Right renal pelvis (tissue), 4 donors: ENCODE results near the gene ZSCAN26. TPM values are rescaled to one million over a fixed set of nuclear protein-coding genes. Genes with fewer than 3 reads are reported as not detected.
A peak's percentile ranks its signal among the peaks of the same experiment; 100 is the strongest.
"Not testable (repeated sequence)": the region's sequence is repeated elsewhere in the genome, so short reads cannot be mapped to it uniquely, and the experiment has no call there.

Experiments
- DNase-seq, 4 donors: peaks; one replicate each; pipeline ENCODE4 v3.0.0-alpha.2; 2013; ENCODE audit warnings: low read depth in 4 of 4, low spot score in 3 of 4, missing footprints in 1 of 4
- polyA plus RNA-seq, 4 donors: library from polyadenylated mRNA; unstranded; fragments of 120-200 nt; gene quantifications; one replicate each; pipeline ENCODE4 v1.2.1, GENCODE V29; 2013; ENCODE audit not compliant: insufficient read length in 4 of 4

ZSCAN26 gene
- polyA plus RNA-seq, 4 donors = 31.4 to 41.5 (median 36.9) TPM

- peak; percentile 81 to 87 (median 84) for DNase-seq
Measured at GRCh38 chr6:28252009-28252975, 14.7 kb upstream of the ZSCAN26 start, which contains the start of gene ZKSCAN4. TSS of gene ZKSCAN4 (minus strand) at chr6:28252269. CDS start at chr6:28251980, 289 bp downstream.

- no peak for DNase-seq
Measured at GRCh38 chr6:28254121-28254519, 12.8 kb upstream of the ZSCAN26 start.

- DNase-seq = no peak
Measured at GRCh38 chr6:28257042-28257441, 9.9 kb upstream of the ZSCAN26 start.

DNA sequence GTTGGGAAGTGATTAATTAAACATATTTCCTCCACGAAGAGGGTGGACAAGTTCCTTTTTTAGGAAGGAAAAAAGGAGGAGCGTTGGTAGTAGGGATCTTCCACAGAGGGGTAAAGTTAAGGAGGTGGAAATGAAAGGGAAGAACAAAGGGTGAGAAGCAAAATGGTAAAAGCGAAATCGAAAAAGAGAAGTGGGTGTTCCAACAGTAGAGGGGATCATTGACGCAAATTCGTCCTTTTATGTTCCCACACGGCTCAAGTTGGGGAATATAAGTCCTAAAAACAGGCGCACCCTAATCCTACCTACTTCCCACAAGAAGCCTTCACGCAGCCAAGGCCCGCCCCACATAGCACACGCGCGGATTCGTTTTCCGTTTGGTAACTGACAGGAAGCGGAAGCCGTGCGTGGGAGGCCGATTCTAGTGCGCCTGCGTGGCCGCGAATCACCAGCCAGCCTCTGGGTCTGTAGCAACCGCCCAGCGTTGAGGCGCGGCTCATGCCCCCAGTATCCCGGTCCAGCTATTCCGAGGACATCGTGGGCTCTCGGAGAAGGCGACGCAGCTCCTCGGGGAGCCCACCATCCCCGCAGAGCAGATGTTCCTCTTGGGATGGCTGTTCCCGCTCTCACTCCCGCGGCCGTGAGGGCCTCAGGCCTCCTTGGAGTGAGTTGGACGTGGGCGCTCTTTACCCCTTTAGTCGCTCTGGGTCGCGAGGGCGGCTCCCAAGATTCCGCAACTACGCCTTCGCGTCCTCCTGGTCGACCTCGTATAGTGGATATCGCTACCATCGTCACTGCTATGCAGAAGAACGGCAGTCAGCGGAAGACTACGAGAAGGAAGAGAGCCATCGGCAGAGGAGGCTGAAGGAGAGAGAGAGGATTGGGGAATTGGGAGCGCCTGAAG lies 7.8 kb upstream of the ZSCAN26 start, which contains the start of gene NKAPL:
Gene NKAPL, plus strand, starts transcription at position 421 of the 901 bp plus-strand sequence. Its CDS starts 75 bp downstream, at position 496.
- peak in 1 of 4 donors; percentile 25 for DNase-seq

DNA sequence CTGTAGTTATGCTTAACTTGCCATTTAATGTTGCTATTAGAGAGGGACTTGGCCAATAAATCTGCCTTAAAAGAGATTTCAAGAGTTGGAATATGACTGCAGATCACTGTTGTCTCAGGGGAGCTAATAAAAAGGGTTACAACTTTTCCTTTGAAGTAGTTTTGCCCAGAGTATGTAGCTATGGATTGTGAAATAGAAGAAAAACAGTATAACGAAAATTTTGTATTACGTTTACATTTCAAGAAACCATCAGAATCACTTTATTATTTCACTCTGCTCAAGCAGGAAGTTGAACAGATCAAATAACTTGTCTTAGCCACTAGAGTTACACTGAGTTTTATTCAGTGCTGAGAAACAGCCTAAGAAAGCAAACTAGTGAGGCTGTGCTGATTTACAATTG lies 3.0 kb upstream of the ZSCAN26 start:
- DNase-seq = no peak

- no peak for DNase-seq
Measured at GRCh38 chr6:28264834-28265401, 2.0 kb upstream of the ZSCAN26 start.

DNA sequence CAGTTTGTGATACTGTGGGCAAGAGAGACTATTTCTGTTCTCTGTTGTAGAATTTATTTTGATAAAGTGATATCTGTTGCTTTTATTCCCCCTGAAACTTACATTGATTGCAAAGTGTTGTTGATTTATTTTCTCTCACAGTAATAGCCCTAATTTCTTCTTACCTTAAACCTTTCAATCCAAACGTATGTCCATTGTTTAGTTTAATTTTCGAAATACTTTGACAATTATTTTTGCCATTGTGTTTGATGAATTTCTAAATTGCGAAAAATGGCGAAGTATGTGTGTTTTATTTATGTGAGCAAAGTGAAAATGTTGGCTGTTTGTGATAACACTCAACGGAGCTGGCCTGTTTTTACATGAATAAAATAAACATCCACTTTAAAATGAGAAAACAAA lies 381 bp upstream of the ZSCAN26 start:
- DNase-seq = no peak

GRCh38 chr6:28267695-28268059 lies 734 bp downstream of the ZSCAN26 start:
- DNase-seq = no peak

- DNase-seq = no peak
Measured at GRCh38 chr6:28269492-28269891, 2.5 kb downstream of the ZSCAN26 start.

DNA sequence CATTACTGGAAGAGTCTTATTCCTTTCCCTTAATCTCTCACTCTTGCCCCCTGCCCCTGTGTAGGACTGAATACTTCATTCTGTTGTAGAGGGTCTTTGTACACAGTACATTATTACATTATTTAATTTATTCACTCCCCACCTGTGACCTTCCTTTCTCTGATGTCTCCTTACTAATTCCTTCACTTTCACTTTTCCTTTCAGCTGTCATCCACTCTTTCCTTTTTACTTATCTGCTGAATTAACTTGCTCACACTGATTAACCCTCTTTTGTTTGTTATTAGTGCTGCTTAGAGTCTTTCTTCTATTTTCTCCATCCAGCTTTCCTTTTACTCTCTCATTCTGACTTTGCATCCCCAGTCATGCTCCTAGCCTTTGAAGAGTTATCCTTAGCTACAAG lies 7.9 kb downstream of the ZSCAN26 start:
- DNase-seq = no peak

GRCh38 chr6:28277746-28278145 lies 10.8 kb downstream of the ZSCAN26 start:
- DNase-seq = no peak

DNA sequence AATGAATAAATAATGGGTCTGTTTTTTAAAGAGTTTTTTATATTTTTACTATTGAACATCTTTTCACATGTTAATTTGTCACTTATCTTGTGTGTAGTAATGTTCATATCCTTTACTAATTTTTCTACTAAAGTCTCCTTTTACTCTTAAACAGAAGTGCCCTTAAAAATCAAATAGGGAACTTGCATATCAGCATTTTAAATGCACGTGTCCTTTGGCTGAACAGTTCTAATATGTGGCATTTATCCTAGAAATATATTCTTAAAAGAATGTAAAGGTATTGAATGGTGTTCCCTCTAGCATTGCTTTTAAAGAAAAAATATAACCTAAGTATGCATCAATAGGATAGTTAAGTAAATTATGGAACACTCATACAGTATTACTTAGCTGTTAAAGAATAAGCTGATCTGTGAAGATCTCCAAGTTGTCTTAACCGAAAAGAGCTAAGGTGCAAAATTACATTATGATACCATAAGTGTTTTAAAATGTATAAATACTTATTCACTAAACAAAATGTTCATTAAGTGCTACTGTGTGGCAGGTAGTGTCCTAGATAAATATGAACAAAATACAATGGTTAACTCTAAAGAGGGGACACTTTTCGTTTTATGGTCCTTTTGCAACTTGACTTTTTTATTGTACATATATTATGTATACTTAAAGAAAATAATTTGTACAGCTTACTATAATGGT lies 13.8 kb downstream of the ZSCAN26 start:
- DNase-seq = no peak

GRCh38 chr6:28281288-28282064 lies 14.5 kb downstream of the ZSCAN26 start, which contains the start of gene PGBD1:
TSS of gene PGBD1 (plus strand) at chr6:28281572. CDS start at chr6:28283814, 2,242 bp downstream.
- DNase-seq = peak in 2 of 4 donors; percentile 32 to 37

- no peak for DNase-seq
Measured at GRCh38 chr6:28282926-28283325, 16.0 kb downstream of the ZSCAN26 start.

GRCh38 chr6:28291573-28291972 lies 24.6 kb downstream of the ZSCAN26 start:
- DNase-seq = no peak

GRCh38 chr6:28295326-28295725 lies 28.4 kb downstream of the ZSCAN26 start:
- no peak for DNase-seq

DNA sequence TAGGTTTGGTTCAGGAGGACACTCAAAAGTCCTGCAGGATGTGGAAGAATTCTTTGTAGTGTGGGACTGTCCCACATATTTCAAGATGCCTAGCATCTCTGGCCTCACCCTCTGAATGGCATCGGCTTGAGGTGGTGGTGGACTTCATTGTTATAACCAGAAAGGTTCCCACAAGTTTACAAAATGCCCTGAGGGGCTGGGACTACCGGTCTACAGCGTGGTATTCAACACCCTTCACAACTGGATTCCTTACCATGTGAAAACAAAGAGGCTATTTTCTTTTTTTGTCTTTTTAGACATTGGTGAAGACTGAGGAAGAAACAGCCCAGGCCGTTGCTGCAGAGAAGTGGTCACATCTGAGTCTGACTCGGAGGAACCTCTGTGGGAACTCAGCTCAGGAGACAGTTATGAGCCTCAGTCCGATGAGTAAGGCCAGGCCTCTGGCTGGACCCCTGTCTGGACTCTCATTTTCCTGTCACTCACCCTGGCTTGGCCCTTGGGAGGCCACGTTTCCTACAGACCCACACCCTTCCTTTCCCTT lies 29.6 kb downstream of the ZSCAN26 start:
- DNase-seq = no peak

- no peak for DNase-seq
Measured at GRCh38 chr6:28303570-28303969, 36.6 kb downstream of the ZSCAN26 start.

GRCh38 chr6:28306363-28306762 lies 39.4 kb downstream of the ZSCAN26 start:
- not testable (repeated sequence) for DNase-seq
